Measurements from ENCODE around the gene TUBA1B. TPM values are rescaled to one million over a fixed set of nuclear protein-coding genes. Genes with fewer than 3 reads are reported as not detected.

TUBA1B gene
- total and polyA plus RNA-seq, 2 of the 8 experiments (the other 6 are each of a cell fraction or from before 2014, with no cell fraction given): 2,092 to 6,837 TPM

GRCh38 chr12:49131051-49131893 lies at the start of gene TUBA1B (continued):
- TF ChIP-seq MAFK (IDR thresholded peaks at IDR 0.05; ENCODE audit: low read depth, low read length): no peak
- no peak for TF ChIP-seq POU5F1 (IDR thresholded peaks at IDR 0.05; ENCODE audit: low read depth, low read length)
- no peak for TF ChIP-seq CHD2 (IDR thresholded peaks at IDR 0.05; ENCODE audit: low read length)
- no peak for TF ChIP-seq HDAC6 (IDR thresholded peaks at IDR 0.05; ENCODE audit: low read depth, low read length)
- peak; percentile 96 for TF ChIP-seq TBP (IDR thresholded peaks at IDR 0.05; ENCODE audit: low read depth, low read length)
- TF ChIP-seq POLR2A (IDR thresholded peaks at IDR 0.05; ENCODE audit: control extremely low read depth in 1 of 2, low read depth in 2 of 2, low read length in 2 of 2): peak; percentile 92 to 94
- no peak for TF ChIP-seq CHD7 (IDR thresholded peaks at IDR 0.05; ENCODE audit: insufficient replicate concordance, low read length)
- TF ChIP-seq SP1 (IDR thresholded peaks at IDR 0.05; ENCODE audit: low read depth, low read length): peak; percentile 57; the same call in 1 of the 2 replicates
- TF ChIP-seq MAX (IDR thresholded peaks at IDR 0.05): peak; percentile 94
- no peak for TF ChIP-seq NRF1 (IDR thresholded peaks at IDR 0.05; ENCODE audit: low read depth, low read length)
- TF ChIP-seq TCF12 (IDR thresholded peaks at IDR 0.05; ENCODE audit: low read depth, low read length): no peak
